ENCODE data around the gene EVI5. TPM values are rescaled to one million over a fixed set of nuclear protein-coding genes. Genes with fewer than 3 reads are reported as not detected.

The EVI5 gene
- total and polyA plus RNA-seq, 7 donors = 4.5 to 53.5 (median 39.9) TPM

DNA sequence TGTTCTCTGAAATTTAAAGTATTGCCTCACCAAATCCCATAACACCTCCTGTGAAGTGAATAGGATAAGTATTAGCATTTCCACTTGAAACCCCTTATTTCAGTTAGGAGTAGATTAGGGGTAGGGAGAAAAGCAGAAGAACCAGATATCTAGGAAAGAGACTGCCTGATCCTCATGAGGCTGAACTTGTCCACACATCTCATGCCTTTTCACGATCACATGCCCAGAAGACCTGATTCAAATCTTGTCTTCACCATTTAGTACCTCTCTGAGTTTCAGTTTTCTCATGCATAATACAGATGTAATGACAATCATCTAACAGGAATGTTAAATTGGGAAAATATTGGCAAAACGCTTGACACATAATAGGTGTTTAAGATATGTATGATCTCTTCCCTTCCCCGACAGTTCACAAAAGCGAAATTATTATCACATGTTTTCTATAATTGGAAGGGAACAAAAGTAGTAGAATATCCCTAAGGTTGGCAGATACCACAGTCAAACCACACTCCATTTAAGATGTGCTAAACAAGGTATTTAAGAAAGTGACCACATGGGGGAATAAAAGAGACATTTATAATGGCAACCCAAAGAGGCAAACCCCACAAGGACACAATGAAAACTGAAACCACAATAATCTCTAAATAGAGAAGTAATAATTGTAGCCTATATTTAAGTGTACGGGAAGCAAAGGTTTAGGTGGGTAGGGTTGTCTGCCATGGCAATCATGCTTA, 323.4 kb downstream of the EVI5 start:
- Histone ChIP-seq H3K9me3 (no peaks in the 10 kb centered on the region), H3K4me3 (no peak overlapping the region), H3K4me1 (no peaks in the 10 kb centered on the region), H3K27me3 (peaks cover 0 to 6% (median 0%) of the 10 kb centered on the region in 3 donors), H3K27ac (no peak overlapping the region), H3K36me3 (no peaks in the 10 kb centered on the region)
- TF ChIP-seq POLR2A (IDR thresholded peaks at IDR 0.05) = no peak
- TF ChIP-seq POLR2AphosphoS5 (IDR thresholded peaks at IDR 0.05) = no peak
- no peak for TF ChIP-seq EP300 (IDR thresholded peaks at IDR 0.05)
- TF ChIP-seq CTCF (IDR thresholded peaks at IDR 0.05) = no peak
- intact Hi-C loops (cut with DNase I) = no loop called here
- WGBS, 2 donors = 78 to 88% methylated on average over 5 of the region's 5 CpGs
- no peak for DNase-seq

GRCh38 chr1:92459871-92460320, 325.0 kb downstream of the EVI5 start:
- H3K27ac ChIP-seq = peak overlapping the region in 2 of 4 donors; percentile 2 to 7
- intact Hi-C loops (cut with DNase I) = no loop called here
- H3K27me3 ChIP-seq = peaks cover 0 to 5% (median 0%) of the 10 kb centered on the region in 3 donors
- no peaks in the 10 kb centered on the region for H3K9me3 ChIP-seq
- H3K36me3 ChIP-seq = no peaks in the 10 kb centered on the region
- no peak for TF ChIP-seq POLR2A (IDR thresholded peaks at IDR 0.05)
- TF ChIP-seq POLR2AphosphoS5 (IDR thresholded peaks at IDR 0.05) = no peak
- TF ChIP-seq EP300 (IDR thresholded peaks at IDR 0.05) = no peak
- no peak for TF ChIP-seq CTCF (IDR thresholded peaks at IDR 0.05)
- whole genome bisulfite sequencing, 2 donors = 38 to 66% methylated on average over 4 of the region's 4 CpGs
- H3K4me3 ChIP-seq = no peak overlapping the region
- no peak for DNase-seq
- no peaks in the 10 kb centered on the region for H3K4me1 ChIP-seq

Small RNA genes within 50 kb of the gene (small RNA-seq; reads per million reads assigned to genes)
- gene AC104332.2 (0 reads per million in 3 donors), gene RNU4-59P (0 reads per million in 3 donors)

Other genes with a start within 250 kb of the EVI5 start
- 1,000 to 10,000 TPM; 2,086 to 3,236 (median 2,650) TPM for gene RPL5, start 46.9 kb upstream of the EVI5 start, total RNA-seq
- gene RPL5, start 46.9 kb upstream of the EVI5 start, polyA plus RNA-seq = 1,000 to 10,000 TPM; 1,392 to 2,407 (median 1,694) TPM
- gene DIPK1A, start 176.4 kb upstream of the EVI5 start, total RNA-seq = 10 to 100 TPM; 19.1 to 35.5 (median 26.7) TPM
- gene DIPK1A, start 176.4 kb upstream of the EVI5 start, polyA plus RNA-seq = 1 to 10 TPM; 1.8 to 7.3 (median 2.5) TPM

Measured in sigmoid colon (tissue), 7 donors.